MM.1S (cell line): ENCODE data around the gene FHOD1.

Experiments
- DNase-seq: peaks from one replicate; pipeline ENCODE4 v3.0.0-alpha.2; 2015
- H2AFZ ChIP-seq: fragments of 300-600 bp; sonication (generic); 2 replicates; pipeline ENCODE4 v1.6.0; 2016; ENCODE audit warnings: antibody characterized with exemption, low read length
- H3F3A ChIP-seq: fragments of 300-600 bp; sonication (generic); 2 replicates; pipeline ENCODE4 v1.6.1; 2016; ENCODE audit warnings: mild to moderate bottlenecking, antibody characterized with exemption, low read length, moderate library complexity, mixed read lengths; ENCODE audit not compliant: insufficient read depth
- H3K27ac ChIP-seq: fragments of 300-600 bp; sonication (generic); 2 replicates; pipeline ENCODE4 v1.5.1; 2016; ENCODE audit warnings: mild to moderate bottlenecking, low read length
- H3K27me3 ChIP-seq: fragments of 300-600 bp; sonication (generic); replicated peaks from 2 replicates; pipeline ENCODE4 v1.6.0; 2016; ENCODE audit warnings: low read length; ENCODE audit not compliant: insufficient read depth
- H3K36me3 ChIP-seq: fragments of 300-600 bp; sonication (generic); replicated peaks from 2 replicates; pipeline ENCODE4 v1.6.1; 2016; ENCODE audit warnings: mild to moderate bottlenecking, low read length, mixed read lengths; ENCODE audit not compliant: insufficient read depth
- H3K4me1 ChIP-seq: fragments of 300-600 bp; sonication (generic); 2 replicates; pipeline ENCODE4 v1.6.1; 2016; ENCODE audit warnings: low read length, mixed read lengths
- H3K4me2 ChIP-seq: fragments of 300-600 bp; sonication (generic); 2 replicates; pipeline ENCODE4 v1.6.0; 2016; ENCODE audit warnings: low read depth, low read length
- H3K4me3 ChIP-seq: fragments of 300-600 bp; sonication (generic); 2 replicates; pipeline ENCODE4 v1.5.1; 2016; ENCODE audit warnings: low read length, mixed read lengths
- H3K79me2 ChIP-seq: fragments of 300-600 bp; sonication (generic); 2 replicates; pipeline ENCODE4 v1.6.1; 2016; ENCODE audit warnings: mixed run types, low read length, mixed read lengths
- H3K9ac ChIP-seq: fragments of 300-600 bp; sonication (generic); 2 replicates; pipeline ENCODE4 v1.6.1; 2016; ENCODE audit warnings: low read length, mixed read lengths
- H3K9me2 ChIP-seq: fragments of 300-600 bp; sonication (generic); replicated peaks from 2 replicates; pipeline ENCODE4 v1.6.1; 2016; ENCODE audit warnings: mild to moderate bottlenecking, low read length, mixed read lengths; ENCODE audit not compliant: insufficient read depth
- H3K9me3 ChIP-seq: fragments of 300-600 bp; sonication (generic); replicated peaks from 2 replicates; pipeline ENCODE4 v1.6.1; 2016; ENCODE audit warnings: mild to moderate bottlenecking, low read length, mixed read lengths; ENCODE audit not compliant: insufficient read depth
- H4K20me1 ChIP-seq: fragments of 300-600 bp; sonication (generic); 2 replicates; pipeline ENCODE4 v1.6.1; 2016; ENCODE audit warnings: mild to moderate bottlenecking, low read length, moderate library complexity, mixed read lengths; ENCODE audit not compliant: insufficient read depth
- EZH2 ChIP-seq: fragments of 300-600 bp; sonication (generic); optimal IDR thresholded peaks from 2 replicates; pipeline ENCODE3; 2017; ENCODE audit warnings: low read depth, mild to moderate bottlenecking, antibody characterized with exemption, low read length, mixed read lengths
- EZH2phosphoT487 ChIP-seq: fragments of 300-600 bp; sonication (generic); IDR thresholded peaks from 2 replicates; pipeline ENCODE4 v1.6.1; 2018; ENCODE audit warnings: antibody characterized with exemption, low read length
- TF ChIP-seq, protein P1 (sequence below): fragments of 300-600 bp; sonication (generic); IDR thresholded peaks from 2 replicates; pipeline ENCODE4 v1.5.1; 2016; ENCODE audit warnings: antibody characterized with exemption, low read length, mixed read lengths

FHOD1 gene

DNA sequence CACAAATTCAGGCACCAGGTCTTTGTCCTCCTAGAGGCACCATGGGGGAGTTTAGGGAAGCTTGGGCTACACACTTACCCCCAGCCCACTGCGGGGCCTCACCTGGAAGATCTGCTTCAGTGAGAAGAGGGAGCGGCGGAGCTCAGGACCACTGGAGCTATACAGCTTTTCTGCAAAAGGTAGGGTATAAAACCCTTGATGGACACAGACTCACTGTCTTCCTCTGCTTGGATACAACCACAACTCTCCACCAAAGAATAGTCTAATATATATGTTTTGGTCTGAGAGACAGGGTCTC is 9.1 kb downstream of the FHOD1 start:
- Histone ChIP-seq H4K20me1 (no peaks in the 10 kb centered on the region), H3K4me2 (no peak overlapping the region), H3F3A (no peaks in the 10 kb centered on the region; the same call in 1 of the 2 replicates), H3K9me2 (no peaks in the 10 kb centered on the region), H3K79me2 (peaks cover 38% of the 10 kb centered on the region), H3K4me3 (no peak overlapping the region), H2AFZ (no peak overlapping the region), H3K36me3 (peaks cover 4% of the 10 kb centered on the region; the same call in 1 of the 2 replicates), H3K9ac (no peak overlapping the region), H3K9me3 (no peaks in the 10 kb centered on the region), H3K27ac (no peak overlapping the region), H3K4me1 (peaks cover under 1% of the 10 kb centered on the region), H3K27me3 (no peaks in the 10 kb centered on the region)
- DNase-seq, result no peak
- no peak for TF ChIP-seq EZH2
- TF ChIP-seq EZH2phosphoT487, result no peak
- TF ChIP-seq, protein P1, sequence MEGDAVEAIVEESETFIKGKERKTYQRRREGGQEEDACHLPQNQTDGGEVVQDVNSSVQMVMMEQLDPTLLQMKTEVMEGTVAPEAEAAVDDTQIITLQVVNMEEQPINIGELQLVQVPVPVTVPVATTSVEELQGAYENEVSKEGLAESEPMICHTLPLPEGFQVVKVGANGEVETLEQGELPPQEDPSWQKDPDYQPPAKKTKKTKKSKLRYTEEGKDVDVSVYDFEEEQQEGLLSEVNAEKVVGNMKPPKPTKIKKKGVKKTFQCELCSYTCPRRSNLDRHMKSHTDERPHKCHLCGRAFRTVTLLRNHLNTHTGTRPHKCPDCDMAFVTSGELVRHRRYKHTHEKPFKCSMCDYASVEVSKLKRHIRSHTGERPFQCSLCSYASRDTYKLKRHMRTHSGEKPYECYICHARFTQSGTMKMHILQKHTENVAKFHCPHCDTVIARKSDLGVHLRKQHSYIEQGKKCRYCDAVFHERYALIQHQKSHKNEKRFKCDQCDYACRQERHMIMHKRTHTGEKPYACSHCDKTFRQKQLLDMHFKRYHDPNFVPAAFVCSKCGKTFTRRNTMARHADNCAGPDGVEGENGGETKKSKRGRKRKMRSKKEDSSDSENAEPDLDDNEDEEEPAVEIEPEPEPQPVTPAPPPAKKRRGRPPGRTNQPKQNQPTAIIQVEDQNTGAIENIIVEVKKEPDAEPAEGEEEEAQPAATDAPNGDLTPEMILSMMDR, result no peak

DNA sequence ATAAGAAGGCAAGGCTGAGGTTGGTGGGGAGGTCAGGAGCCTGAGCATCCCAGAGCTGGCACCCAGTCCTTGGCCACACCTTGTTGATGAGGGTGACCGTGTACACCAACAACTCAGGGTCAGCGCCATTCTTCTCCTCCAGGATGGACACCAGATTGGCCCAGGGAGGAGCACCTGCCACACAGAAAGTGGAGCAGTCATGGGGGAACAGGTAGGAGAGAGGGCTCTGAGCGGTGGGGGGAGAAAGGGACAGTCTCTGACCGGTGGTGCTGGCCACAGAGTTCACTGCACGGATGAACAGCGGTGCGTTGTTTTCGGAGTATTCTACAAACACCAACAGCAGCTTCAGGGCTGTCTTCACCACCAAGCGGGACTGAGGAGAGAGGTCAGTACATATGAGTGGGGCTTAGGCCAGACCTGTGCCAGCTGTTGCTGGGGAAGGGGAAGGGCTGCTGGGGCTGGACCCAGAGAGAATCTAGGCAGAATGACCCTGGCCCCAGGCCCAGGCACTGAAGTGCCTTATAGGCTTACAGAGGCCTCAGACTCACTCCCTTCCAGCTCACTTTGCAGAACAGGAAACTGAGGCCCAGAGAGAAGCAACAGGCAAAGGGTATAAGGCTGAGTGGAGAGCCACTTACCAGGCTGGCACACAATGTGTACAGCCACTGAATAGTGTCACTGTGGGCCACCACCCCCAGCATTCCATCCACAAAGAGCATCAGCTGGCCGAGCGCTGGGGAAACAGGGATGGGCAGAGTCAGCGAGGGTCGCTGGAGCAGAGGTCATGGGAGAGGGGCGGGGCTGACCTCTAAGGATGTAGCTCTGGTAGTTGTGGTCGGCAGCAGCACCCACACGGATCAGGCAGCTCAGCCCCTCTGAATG is 9.6 kb downstream of the FHOD1 start:
- peaks cover 4% of the 10 kb centered on the region; the same call in 1 of the 2 replicates for H3K36me3 ChIP-seq
- H3K4me1 ChIP-seq, result no peaks in the 10 kb centered on the region; the same call in 1 of the 2 replicates
- no peak overlapping the region for H3K27ac ChIP-seq
- no peak overlapping the region for H3K4me3 ChIP-seq
- no peak overlapping the region for H3K9ac ChIP-seq
- H3K79me2 ChIP-seq, result peaks cover 33% of the 10 kb centered on the region
- no peaks in the 10 kb centered on the region; the same call in 1 of the 2 replicates for H3F3A ChIP-seq
- no peaks in the 10 kb centered on the region for H3K9me3 ChIP-seq
- no peaks in the 10 kb centered on the region for H4K20me1 ChIP-seq
- no peak overlapping the region for H2AFZ ChIP-seq
- TF ChIP-seq EZH2phosphoT487 (no peak), EZH2 (no peak)
- TF ChIP-seq, protein P1, result no peak
- no peak overlapping the region for H3K4me2 ChIP-seq
- no peaks in the 10 kb centered on the region for H3K9me2 ChIP-seq
- no peak for DNase-seq
- no peaks in the 10 kb centered on the region for H3K27me3 ChIP-seq

DNA sequence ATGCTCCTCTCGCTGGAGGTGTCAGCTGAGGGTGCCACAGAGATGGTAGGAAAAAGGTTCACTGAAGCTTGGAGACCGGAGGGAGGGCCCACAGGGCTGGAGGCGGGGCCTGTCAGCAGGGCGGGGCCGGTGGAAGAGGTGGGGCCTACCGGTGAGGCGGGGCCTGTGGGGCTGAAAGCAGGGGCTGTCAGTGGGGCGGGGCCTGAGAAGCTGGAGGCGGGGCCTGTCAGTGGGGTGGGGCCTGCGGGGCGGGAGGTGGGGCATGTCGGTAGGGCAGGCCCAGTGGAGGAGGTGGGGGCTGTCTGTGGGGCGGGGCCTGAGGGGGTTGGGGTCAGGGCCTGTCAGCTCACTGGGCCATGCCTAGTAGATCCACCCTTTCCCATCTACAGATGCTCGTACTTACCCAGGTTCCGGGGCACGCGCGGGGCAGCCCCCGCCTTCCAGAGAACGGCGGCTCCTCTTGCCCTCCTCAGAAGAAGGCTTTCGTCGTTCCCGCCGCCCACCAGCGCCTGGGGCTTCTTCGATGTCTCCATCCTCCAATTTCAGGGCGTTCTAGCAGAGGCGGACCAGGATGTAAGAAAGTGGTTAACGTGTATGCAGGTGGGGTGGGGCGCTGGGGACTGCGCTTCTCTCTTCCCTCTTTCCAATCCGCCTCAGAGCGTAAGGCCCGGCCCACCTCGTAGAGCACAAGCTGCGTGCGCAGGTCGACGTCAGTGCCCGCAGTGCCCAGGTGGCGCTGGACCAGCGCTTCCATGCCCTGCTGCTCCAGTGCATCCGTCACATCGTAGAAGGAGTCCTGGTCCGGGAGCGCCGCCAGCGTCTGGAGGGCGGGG is 10.5 kb downstream of the FHOD1 start:
- peaks cover 4% of the 10 kb centered on the region; the same call in 1 of the 2 replicates for H3K36me3 ChIP-seq
- H3K79me2 ChIP-seq, result peaks cover 25% of the 10 kb centered on the region
- H3K27ac ChIP-seq, result no peak overlapping the region
- H3K9ac ChIP-seq, result no peak overlapping the region
- H3K4me3 ChIP-seq, result no peak overlapping the region
- H3K9me2 ChIP-seq, result no peaks in the 10 kb centered on the region
- H3K9me3 ChIP-seq, result no peaks in the 10 kb centered on the region
- no peaks in the 10 kb centered on the region for H3K4me1 ChIP-seq
- no peak overlapping the region for H2AFZ ChIP-seq
- no peak overlapping the region for H3K4me2 ChIP-seq
- no peaks in the 10 kb centered on the region for H4K20me1 ChIP-seq
- peak; percentile 36 for DNase-seq
- no peaks in the 10 kb centered on the region for H3K27me3 ChIP-seq
- TF ChIP-seq EZH2 (no peak), EZH2phosphoT487 (no peak)
- TF ChIP-seq, protein P1, result no peak
- H3F3A ChIP-seq, result no peaks in the 10 kb centered on the region; the same call in 1 of the 2 replicates
